CD4-positive, alpha-beta memory T cell (primary cell): ENCODE results near the gene NFKBIB. TPM values are rescaled to one million over a fixed set of nuclear protein-coding genes. Genes with fewer than 3 reads are reported as not detected.

Experiments
- CTCF ChIA-PET: fragments of 350-600 bp; sonication (Branson Sonifier 250); formaldehyde crosslinking; loops from one replicate; lab custom pipeline; 2021; ENCODE audit warnings: inconsistent platforms; ENCODE audit not compliant: partially characterized antibody; lab: Charles Lee
- POLR2A ChIA-PET: fragments of 350-600 bp; sonication (Branson Sonifier 250); formaldehyde crosslinking; loops from one replicate; lab custom pipeline; 2021; ENCODE audit not compliant: partially characterized antibody; lab: Charles Lee
- DNase-seq, 5 donors: peaks; one replicate each; pipeline versions ENCODE4 v3.0.0 to v3.0.0-alpha.2; 2020 to 2022; ENCODE audit warnings: mixed read lengths in 1 of 5
- H3K27ac ChIP-seq: one replicate; pipeline ENCODE4 v1.7.0; 2013; ENCODE audit warnings: low read depth, low read length
- H3K27me3 ChIP-seq: 2 replicates; pipeline ENCODE4 v1.7.0; 2013; ENCODE audit warnings: mild to moderate bottlenecking, low read length, moderate library complexity; ENCODE audit not compliant: insufficient read depth
- H3K36me3 ChIP-seq: 2 replicates; pipeline ENCODE4 v1.7.0; 2013; ENCODE audit warnings: mild to moderate bottlenecking, low read length, moderate library complexity; ENCODE audit not compliant: insufficient read depth
- H3K4me1 ChIP-seq: 2 replicates; pipeline ENCODE4 v1.7.0; 2013; ENCODE audit warnings: mild to moderate bottlenecking, low read length, moderate library complexity; ENCODE audit not compliant: insufficient read depth
- H3K4me3 ChIP-seq, 2 donors: one replicate each; pipeline ENCODE4 v1.7.0; 2013; ENCODE audit warnings: low read length in 2 of 2, mild to moderate bottlenecking in 1 of 2
- H3K9me3 ChIP-seq, 2 donors: one replicate each; pipeline ENCODE4 v1.7.0; 2013; ENCODE audit warnings: low read length in 2 of 2, control low read depth in 1 of 2; ENCODE audit not compliant: control insufficient read depth in 1 of 2
- H3K27ac Mint-ChIP-seq, 7 donors: one replicate each; pipeline ENCODE4 v1.8.0; 2020 to 2021; ENCODE audit warnings: mixed read lengths in 7 of 7, mild to moderate bottlenecking in 6 of 7, inconsistent platforms in 3 of 7, moderate library complexity in 3 of 7
- H3K27me3 Mint-ChIP-seq, 2 donors: one replicate each; pipeline ENCODE4 v1.8.0; 2020 to 2021; ENCODE audit warnings: mixed read lengths in 2 of 2
- H3K36me3 Mint-ChIP-seq, 2 donors: one replicate each; pipeline ENCODE4 v1.8.0; 2020 to 2021; ENCODE audit warnings: mixed read lengths in 2 of 2, inconsistent platforms in 1 of 2, mild to moderate bottlenecking in 1 of 2
- H3K4me1 Mint-ChIP-seq, 4 donors: one replicate each; pipeline ENCODE4 v1.8.0; 2020 to 2021; ENCODE audit warnings: mixed read lengths in 4 of 4, mild to moderate bottlenecking in 1 of 4
- H3K4me3 Mint-ChIP-seq, 8 donors: one replicate each; pipeline ENCODE4 v1.8.0; 2020 to 2021; ENCODE audit warnings: mixed read lengths in 8 of 8, mild to moderate bottlenecking in 7 of 8, moderate library complexity in 6 of 8, inconsistent platforms in 3 of 8
- H3K9me3 Mint-ChIP-seq, 8 donors: one replicate each; pipeline ENCODE4 v1.8.0; 2020 to 2021; ENCODE audit warnings: mixed read lengths in 8 of 8, mild to moderate bottlenecking in 5 of 8, inconsistent platforms in 3 of 8, moderate library complexity in 1 of 8
- intact Hi-C: fragments of 100-400 bp; cut with micrococcal nuclease; formaldehyde crosslinking; loops from one replicate; pipeline ENCODE4 v1.15.1; 2023
- polyA plus RNA-seq, 2 donors: library from polyadenylated mRNA; unstranded; fragments of 300-500 nt; fragmentation: Illumina TruSeq; gene quantifications; one replicate each; pipeline ENCODE4 v1.2.3, GENCODE V29; 2021
- total RNA-seq, 2 experiments: library from RNA; stranded (reverse); gene quantifications; one replicate each; pipeline ENCODE4 v1.2.3, GENCODE V29; 2021

Gene NFKBIB
- total and polyA plus RNA-seq, 4 experiments from 2014 or later = 7.2 to 26.0 (median 19.5) TPM

DNA sequence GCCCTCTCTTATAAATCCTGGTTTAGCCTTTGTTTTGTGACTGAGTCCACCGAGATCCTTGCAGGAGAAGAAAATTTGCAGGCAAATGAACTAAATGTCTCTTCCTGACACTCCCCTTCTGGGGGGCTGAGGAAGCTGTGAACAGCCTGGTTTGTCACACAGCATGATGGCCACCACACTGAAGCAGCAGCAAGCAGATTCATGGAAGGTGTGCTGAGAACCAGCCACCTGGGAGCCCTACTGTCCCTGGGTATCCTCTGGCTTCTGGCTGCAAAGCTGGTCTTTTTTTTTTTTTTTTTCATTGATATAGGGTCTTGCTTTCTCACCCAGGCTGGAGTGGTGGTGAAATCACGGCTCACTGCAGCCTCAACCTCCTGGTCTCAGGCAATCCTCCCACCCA, 42.2 kb downstream of the NFKBIB start:
- Mint-ChIP-seq H3K27me3 (no peaks in the 10 kb centered on the region), H3K9me3 (no peaks in the 10 kb centered on the region), H3K4me3 (peak overlapping the region in 1 of 8 donors; percentile 7), H3K4me1 (peaks cover 6 to 23% (median 12%) of the 10 kb centered on the region in 4 donors), H3K36me3 (no peaks in the 10 kb centered on the region), H3K27ac (peak overlapping the region in 2 of 7 donors; percentile 14 to 42)
- Histone ChIP-seq H3K36me3 (no peaks in the 10 kb centered on the region), H3K4me1 (peaks cover 6% of the 10 kb centered on the region), H3K9me3 (no peaks in the 10 kb centered on the region), H3K27ac (no peak overlapping the region), H3K4me3 (no peak overlapping the region), H3K27me3 (no peaks in the 10 kb centered on the region)
- POLR2A ChIA-PET = no interaction called here
- no peak for DNase-seq
- CTCF ChIA-PET = no interaction called here
- intact Hi-C loops = no loop called here

DNA sequence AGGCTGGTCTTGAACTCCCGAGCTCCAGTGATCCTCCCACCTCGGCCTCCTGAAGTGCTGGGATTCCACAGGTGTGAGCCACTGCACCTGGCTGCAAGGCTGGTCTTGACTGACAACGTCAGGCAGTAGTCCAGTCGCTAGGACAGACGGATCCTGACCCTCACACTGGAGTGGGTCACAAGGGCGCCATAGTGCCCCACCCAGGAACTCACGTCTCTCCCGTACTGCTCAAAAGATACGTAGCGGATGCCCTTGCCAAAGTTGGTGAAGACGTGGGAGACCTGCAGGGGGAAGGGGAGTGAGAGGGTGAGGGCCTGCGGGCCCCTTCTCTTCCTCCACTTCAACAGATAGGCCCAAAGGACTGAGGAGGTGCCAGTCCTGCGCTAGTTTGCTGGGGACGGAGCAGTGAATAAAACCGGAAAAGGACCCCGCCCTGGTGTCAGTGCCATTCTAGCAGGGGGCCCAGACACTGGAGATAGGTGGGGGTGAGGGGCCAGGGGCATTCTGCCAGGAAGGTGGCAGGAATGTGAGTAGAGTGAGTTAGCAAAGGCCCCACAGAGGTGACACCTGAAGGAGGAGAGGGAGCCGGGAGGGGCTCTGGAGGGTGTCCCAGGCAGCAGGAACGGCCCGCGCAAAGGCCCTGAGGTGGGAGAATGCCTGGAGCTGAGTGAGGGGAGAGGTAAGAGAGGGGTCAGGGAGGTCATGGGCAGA, 42.9 kb downstream of the NFKBIB start:
- H3K4me3 Mint-ChIP-seq = no peak overlapping the region
- Histone ChIP-seq H3K27me3 (no peaks in the 10 kb centered on the region), H3K36me3 (no peaks in the 10 kb centered on the region), H3K27ac (no peak overlapping the region), H3K9me3 (no peaks in the 10 kb centered on the region), H3K4me1 (peaks cover 6% of the 10 kb centered on the region), H3K4me3 (no peak overlapping the region)
- H3K27ac Mint-ChIP-seq = no peak overlapping the region
- ChIA-PET POLR2A (no interaction called here), CTCF (no interaction called here)
- DNase-seq = no peak
- no peaks in the 10 kb centered on the region for H3K27me3 Mint-ChIP-seq
- H3K36me3 Mint-ChIP-seq = no peaks in the 10 kb centered on the region
- H3K9me3 Mint-ChIP-seq = no peaks in the 10 kb centered on the region
- intact Hi-C loops = no loop called here
- peaks cover 6 to 23% (median 12%) of the 10 kb centered on the region in 4 donors for H3K4me1 Mint-ChIP-seq

DNA sequence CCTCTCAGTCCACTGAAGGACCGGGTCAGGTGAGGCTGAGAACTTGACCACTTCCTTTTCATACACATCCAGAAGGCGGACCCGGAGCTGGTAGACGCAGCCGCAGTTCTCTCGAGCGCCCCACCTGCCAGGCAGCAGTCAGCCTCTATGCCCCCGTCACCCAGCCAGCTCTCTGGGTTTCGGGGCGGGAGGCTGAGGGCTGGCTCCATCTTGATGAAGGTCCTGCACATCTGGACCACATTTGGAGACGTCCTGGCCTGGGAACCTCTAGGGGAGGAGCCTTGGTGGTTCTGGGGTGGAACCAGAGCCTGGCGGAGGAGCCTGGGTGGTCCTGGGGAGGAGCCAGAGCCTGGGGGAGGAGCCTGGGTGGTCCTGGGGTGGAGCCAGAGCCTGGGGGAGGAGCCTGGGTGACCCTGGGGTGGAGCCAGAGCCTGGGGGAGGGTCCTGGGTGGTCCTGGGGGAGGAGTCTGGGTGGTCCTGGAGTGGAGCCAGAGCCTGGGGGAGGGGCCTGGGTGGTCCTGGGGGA, 45.3 kb downstream of the NFKBIB start:
- no peak for DNase-seq
- Mint-ChIP-seq H3K4me1 (peaks cover 12 to 24% (median 14%) of the 10 kb centered on the region in 4 donors), H3K36me3 (no peaks in the 10 kb centered on the region), H3K9me3 (no peaks in the 10 kb centered on the region), H3K27ac (no peak overlapping the region), H3K27me3 (peaks cover 0 to 1% of the 10 kb centered on the region in 2 donors), H3K4me3 (no peak overlapping the region)
- Histone ChIP-seq H3K4me3 (no peak overlapping the region), H3K27me3 (no peaks in the 10 kb centered on the region), H3K9me3 (no peaks in the 10 kb centered on the region), H3K36me3 (no peaks in the 10 kb centered on the region), H3K27ac (no peak overlapping the region), H3K4me1 (peaks cover 7% of the 10 kb centered on the region)
- intact Hi-C loops = no loop called here
- ChIA-PET CTCF (no interaction called here), POLR2A (no interaction called here)

DNA sequence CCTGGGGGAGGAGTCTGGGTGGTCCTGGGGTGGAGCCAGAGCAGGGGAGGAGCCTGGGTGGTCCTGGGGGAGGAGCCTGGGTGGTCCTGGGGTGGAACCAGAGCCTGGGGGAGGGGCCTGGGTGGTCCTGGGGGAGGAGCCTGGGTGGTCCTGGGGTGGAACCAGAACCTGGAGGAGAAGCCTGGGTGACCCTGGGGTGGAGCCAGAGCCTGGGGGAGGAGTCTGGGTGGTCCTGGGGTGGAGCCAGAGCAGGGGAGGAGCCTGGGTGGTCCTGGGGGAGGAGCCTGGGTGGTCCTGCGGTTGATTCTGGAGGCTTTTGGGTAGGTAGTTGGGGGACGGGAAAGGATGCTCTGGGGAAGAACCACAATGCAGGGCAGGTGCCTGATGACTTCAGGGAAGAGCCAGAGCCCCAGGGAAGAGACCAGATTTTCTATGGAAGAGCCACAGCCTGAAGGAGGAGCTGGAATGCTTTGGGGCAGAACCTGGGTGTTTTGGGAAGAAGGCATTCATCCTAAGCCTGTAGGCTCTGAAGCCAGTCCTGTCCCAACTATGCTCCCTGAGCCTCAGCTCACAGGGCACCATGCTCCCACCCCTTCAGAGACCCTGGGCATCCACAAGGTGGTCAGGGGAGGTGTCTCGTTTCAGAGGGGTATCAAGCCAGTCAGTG, 45.9 kb downstream of the NFKBIB start:
- no peaks in the 10 kb centered on the region for H3K9me3 ChIP-seq
- Mint-ChIP-seq H3K9me3 (no peaks in the 10 kb centered on the region), H3K4me3 (no peak overlapping the region), H3K27ac (no peak overlapping the region), H3K27me3 (peaks cover 0 to 1% of the 10 kb centered on the region in 2 donors), H3K36me3 (no peaks in the 10 kb centered on the region), H3K4me1 (peaks cover 11 to 22% (median 14%) of the 10 kb centered on the region in 4 donors)
- POLR2A ChIA-PET = no interaction called here
- peaks cover 14% of the 10 kb centered on the region for H3K4me1 ChIP-seq
- DNase-seq = no peak
- no peak overlapping the region for H3K27ac ChIP-seq
- CTCF ChIA-PET = interaction anchor here (0.6 kb wide), 1 partner anchor 203 kb away, joined by 3 read pairs; no protein-coding TSS in a partner anchor
- H3K27me3 ChIP-seq = no peaks in the 10 kb centered on the region
- H3K4me3 ChIP-seq = no peak overlapping the region
- no peaks in the 10 kb centered on the region for H3K36me3 ChIP-seq
- intact Hi-C loops = no loop called here

DNA sequence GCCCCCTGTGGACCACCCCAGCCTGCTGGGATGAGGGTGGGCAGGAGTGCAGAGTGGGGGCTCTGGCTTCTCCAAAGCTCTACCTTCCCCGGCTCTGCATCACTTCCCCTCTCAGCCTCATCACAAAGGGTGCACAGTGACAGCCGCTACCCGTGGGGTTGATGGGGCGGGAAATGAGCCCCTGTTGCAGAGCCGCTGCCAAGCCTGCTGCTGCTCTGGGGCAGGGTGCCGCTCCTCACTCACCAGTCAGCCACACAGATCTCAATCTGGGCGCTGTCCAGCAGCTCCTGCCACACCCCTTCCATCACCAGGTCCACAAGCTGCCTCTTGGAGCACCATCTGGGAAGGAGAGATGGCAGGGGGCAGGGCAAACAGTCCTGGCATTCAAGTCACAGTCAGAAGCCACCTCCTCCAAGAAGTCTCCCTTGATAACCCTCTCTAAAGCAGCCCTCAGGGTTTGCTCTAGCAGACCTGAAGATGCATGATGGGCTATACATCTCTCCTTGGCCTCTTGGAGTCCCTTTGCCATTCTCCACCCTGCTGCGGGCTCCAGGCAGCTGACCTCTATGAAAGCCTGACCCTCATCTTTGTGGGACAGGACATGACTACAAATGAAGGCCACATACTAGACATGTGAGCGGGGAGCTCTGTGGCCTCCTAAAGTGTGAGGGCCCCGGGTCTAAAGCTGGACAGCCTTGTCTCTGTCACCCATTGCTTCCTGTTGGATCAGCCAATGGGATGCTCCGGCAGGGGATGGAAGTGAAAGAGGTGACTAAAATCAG, 46.7 kb downstream of the NFKBIB start:
- peaks cover 10 to 15% (median 12%) of the 10 kb centered on the region in 4 donors for H3K4me1 Mint-ChIP-seq
- intact Hi-C loops = no loop called here
- H3K4me3 Mint-ChIP-seq = no peak overlapping the region
- Histone ChIP-seq H3K9me3 (no peaks in the 10 kb centered on the region), H3K36me3 (no peaks in the 10 kb centered on the region), H3K4me3 (no peak overlapping the region), H3K4me1 (peaks cover 14% of the 10 kb centered on the region), H3K27me3 (no peaks in the 10 kb centered on the region), H3K27ac (no peak overlapping the region)
- ChIA-PET CTCF (interaction anchor here (0.6 to 1.0 kb wide), 2 partner anchors 13 to 204 kb away, joined by 3 read pairs; no protein-coding TSS in a partner anchor), POLR2A (no interaction called here)
- H3K9me3 Mint-ChIP-seq = no peaks in the 10 kb centered on the region
- no peaks in the 10 kb centered on the region for H3K36me3 Mint-ChIP-seq
- no peak for DNase-seq
- H3K27me3 Mint-ChIP-seq = peaks cover 0 to 1% of the 10 kb centered on the region in 2 donors
- no peak overlapping the region for H3K27ac Mint-ChIP-seq

DNA sequence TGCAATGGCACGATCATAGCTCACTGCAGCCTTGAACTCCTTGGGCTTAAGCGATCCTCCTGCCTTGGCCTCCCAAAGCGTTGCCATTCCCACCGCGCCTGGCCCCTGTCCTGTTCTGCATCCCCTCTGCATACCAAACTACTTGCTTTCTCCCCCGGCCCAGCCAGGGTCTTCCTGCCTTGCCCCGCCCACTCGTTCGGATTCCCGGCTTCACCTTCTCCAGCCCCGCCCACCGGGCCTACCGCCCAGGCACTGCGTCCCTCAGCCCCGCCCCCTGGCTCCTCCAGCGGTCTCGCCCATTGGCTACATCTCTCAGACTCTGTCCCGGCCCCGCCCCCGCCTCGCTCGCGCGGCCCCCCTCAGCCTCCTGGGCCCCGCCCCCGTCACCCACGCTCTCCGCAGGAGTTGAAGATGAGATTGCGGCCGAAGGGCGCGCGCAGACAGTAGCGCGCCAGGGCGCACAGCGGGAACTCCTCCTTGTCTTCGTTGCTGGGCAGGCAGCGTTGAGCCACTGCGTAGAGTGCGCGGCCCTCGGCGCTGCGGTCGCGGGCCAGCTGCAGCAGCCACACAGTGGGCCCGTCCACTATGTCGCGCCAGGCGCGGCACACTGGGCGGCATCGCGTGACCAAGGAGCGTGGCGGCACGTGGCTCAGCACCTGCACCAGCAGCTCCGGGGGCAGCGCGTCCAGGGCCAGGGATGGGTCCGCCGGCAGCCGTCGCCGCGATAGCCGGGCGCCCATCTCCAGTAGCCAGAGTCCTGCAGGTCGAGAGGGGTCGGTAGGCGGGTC, 50.0 kb downstream of the NFKBIB start:
- ChIA-PET CTCF (interaction anchor here (1.6 kb wide), 1 partner anchor 12 kb away, joined by 6 read pairs; no protein-coding TSS in a partner anchor), POLR2A (no interaction called here)
- H3K27me3 ChIP-seq = no peaks in the 10 kb centered on the region
- Mint-ChIP-seq H3K4me3 (peak overlapping the region; percentile 63 to 80 (median 72)), H3K27me3 (peaks cover 6 to 9% of the 10 kb centered on the region in 2 donors), H3K36me3 (no peaks in the 10 kb centered on the region), H3K4me1 (peaks cover 11 to 17% (median 14%) of the 10 kb centered on the region in 4 donors), H3K27ac (peak overlapping the region in 3 of 7 donors; percentile 66 to 88 (median 68)), H3K9me3 (no peaks in the 10 kb centered on the region)
- DNase-seq = peak; percentile 66 to 75 (median 74)
- H3K4me1 ChIP-seq = peaks cover 8% of the 10 kb centered on the region
- H3K36me3 ChIP-seq = no peaks in the 10 kb centered on the region
- H3K27ac ChIP-seq = no peak overlapping the region
- no peaks in the 10 kb centered on the region for H3K9me3 ChIP-seq
- intact Hi-C loops = loop anchor here (1.0 kb wide), 1 partner anchor 18 kb away; no protein-coding TSS in a partner anchor
- H3K4me3 ChIP-seq = peak overlapping the region in 1 of 2 donors; percentile 24
